GM06990 (cell line): Measurements from ENCODE around the gene PTH1R.

Source experiments
- DNase-seq: peaks from one replicate; pipeline ENCODE4 v3.0.0-alpha.2; 2011; ENCODE audit not compliant: insufficient read length; ENCODE audit errors: extremely low read depth
- H3K27me3 ChIP-seq: replicated peaks from 2 replicates; pipeline ENCODE4 v1.6.0; 2011; ENCODE audit warnings: low read length; ENCODE audit not compliant: control insufficient read depth, insufficient read depth
- H3K36me3 ChIP-seq: 2 replicates; pipeline ENCODE4 v1.5.1; 2011; ENCODE audit warnings: low read length; ENCODE audit not compliant: control insufficient read depth, insufficient read depth
- H3K4me3 ChIP-seq: replicated peaks from 2 replicates; pipeline ENCODE4 v1.5.1; 2011; ENCODE audit warnings: low read depth, mild to moderate bottlenecking, control low read depth, low read length
- TF ChIP-seq, protein P1 (sequence below): IDR thresholded peaks from 2 replicates; pipeline ENCODE4 v1.5.1; 2011; ENCODE audit warnings: low read length, control low read depth, mild to moderate bottlenecking, inconsistent platforms; ENCODE audit not compliant: insufficient read depth, poor library complexity, severe bottlenecking

The PTH1R gene

DNA sequence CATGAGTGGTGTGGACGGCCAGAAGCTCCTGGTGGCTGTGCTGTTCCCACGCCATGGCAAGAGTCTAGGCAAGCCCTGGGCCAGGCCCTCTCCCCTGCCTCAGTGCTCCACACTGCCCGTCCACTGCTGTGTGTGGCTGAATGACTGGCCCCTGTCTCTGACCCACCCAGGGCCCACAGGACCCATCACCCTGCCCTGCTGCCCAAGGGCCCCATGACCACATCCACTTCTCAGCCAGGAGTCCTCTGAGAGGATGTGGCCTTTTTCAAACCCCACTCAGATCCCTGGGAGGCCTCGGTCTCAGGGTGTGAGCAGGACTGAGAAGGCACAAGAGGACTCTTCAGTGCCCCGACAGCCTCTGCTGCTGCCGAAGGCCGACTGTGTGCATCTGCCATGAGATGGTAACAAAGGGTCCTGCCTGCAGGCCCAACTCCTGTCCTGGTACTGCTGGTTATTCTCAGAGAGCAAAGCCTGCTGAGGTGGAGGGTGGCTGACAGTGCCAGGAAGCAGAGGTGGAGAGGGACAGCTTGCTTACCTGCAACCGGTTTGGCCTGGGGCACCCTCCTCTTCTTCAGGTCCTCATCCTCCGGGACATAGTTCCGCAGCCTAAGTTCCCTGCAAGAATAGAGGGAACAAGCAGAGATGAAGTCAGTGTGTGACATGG is 47.5 kb downstream of the PTH1R start:
- H3K27me3 ChIP-seq: no peaks in the 10 kb centered on the region
- no peak overlapping the region for H3K4me3 ChIP-seq
- TF ChIP-seq, protein P1, sequence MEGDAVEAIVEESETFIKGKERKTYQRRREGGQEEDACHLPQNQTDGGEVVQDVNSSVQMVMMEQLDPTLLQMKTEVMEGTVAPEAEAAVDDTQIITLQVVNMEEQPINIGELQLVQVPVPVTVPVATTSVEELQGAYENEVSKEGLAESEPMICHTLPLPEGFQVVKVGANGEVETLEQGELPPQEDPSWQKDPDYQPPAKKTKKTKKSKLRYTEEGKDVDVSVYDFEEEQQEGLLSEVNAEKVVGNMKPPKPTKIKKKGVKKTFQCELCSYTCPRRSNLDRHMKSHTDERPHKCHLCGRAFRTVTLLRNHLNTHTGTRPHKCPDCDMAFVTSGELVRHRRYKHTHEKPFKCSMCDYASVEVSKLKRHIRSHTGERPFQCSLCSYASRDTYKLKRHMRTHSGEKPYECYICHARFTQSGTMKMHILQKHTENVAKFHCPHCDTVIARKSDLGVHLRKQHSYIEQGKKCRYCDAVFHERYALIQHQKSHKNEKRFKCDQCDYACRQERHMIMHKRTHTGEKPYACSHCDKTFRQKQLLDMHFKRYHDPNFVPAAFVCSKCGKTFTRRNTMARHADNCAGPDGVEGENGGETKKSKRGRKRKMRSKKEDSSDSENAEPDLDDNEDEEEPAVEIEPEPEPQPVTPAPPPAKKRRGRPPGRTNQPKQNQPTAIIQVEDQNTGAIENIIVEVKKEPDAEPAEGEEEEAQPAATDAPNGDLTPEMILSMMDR: no peak
- H3K36me3 ChIP-seq: peaks cover 43% of the 10 kb centered on the region
- no peak for DNase-seq

GRCh38 chr3:46925585-46925934 is 48.0 kb downstream of the PTH1R start:
- DNase-seq: no peak
- Histone ChIP-seq H3K4me3 (no peak overlapping the region), H3K36me3 (peaks cover 40% of the 10 kb centered on the region)

DNA sequence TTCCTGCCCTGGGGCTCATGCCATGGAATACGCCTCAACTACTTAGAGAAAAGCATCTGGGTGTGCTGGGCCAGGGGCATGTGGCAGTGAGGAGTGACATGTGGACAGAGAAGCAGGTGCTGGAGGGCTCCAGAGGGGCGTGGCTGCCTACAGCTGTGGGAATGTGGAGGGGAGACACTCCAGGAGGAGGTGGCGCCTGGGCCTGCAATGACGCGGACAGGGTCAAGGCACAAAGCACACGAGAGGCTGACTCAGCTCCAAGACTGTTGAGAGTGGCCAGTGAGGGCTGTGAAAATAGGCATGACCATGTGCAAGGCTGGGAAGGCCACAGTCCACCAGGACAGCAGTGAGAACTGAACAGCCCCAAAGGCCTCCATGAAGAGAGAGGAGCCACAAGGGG is 48.5 kb downstream of the PTH1R start:
- no peak for DNase-seq

More at GRCh38 chr3:46925585-46925934, 48.0 kb downstream of the PTH1R start:
- H3K27me3 ChIP-seq: no peaks in the 10 kb centered on the region
- TF ChIP-seq, protein P1: no peak

GRCh38 chr3:46926447-46926846 is 48.9 kb downstream of the PTH1R start:
- DNase-seq: no peak
- Histone ChIP-seq H3K36me3 (peaks cover 36% of the 10 kb centered on the region), H3K4me3 (peak overlapping the region; percentile 31), H3K27me3 (no peaks in the 10 kb centered on the region)
- TF ChIP-seq, protein P1: no peak

More for the DNA sequence above, 48.5 kb downstream of the PTH1R start:
- peak overlapping the region; percentile 31 for H3K4me3 ChIP-seq
- H3K36me3 ChIP-seq: peaks cover 40% of the 10 kb centered on the region
- H3K27me3 ChIP-seq: no peaks in the 10 kb centered on the region
- TF ChIP-seq, protein P1: no peak

DNA sequence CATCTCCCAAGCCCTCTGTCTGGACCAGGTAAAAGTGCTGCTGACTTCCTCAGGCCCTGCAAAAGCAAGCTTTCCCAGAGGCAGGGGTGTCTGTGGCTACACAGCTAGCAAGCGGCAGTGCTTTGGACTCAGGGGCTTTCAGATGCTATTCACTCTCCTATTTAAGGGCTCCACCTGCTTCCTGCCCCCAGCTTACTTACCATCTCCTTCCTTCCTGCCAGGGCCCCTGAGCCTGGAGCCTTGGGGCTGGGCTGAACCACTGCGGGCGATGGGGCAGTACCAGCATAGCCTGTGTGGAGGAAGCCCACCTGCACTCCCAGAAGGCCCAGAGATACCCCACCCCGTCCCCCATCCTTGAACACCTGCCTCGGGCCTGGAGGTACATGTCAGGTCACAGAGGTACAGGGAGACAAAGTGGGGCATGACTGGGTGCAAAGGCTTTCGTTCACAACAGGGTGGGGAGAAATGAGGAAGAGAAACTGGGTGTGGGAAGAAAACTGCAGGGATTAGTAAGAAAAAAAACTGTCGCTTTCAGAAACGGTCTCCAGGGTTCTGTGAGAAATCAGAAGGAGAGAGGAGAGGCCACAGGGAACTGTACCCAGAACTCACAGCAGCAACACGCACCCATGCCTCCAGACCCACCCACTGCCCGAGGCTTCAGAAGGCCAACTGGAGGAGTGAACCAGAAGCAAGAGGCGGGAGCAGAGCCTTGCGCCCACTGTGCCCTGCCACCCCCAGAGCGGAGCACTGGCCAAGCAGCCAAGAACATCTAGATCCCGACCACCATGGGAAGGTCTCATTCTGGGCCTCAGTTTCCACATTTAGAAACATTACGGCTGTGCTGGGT is 49.6 kb downstream of the PTH1R start:
- H3K27me3 ChIP-seq: no peaks in the 10 kb centered on the region
- H3K4me3 ChIP-seq: peak overlapping the region; percentile 31; the same call in 1 of the 2 replicates
- TF ChIP-seq, protein P1: no peak
- peak; percentile 91 for DNase-seq
- H3K36me3 ChIP-seq: peaks cover 31% of the 10 kb centered on the region
